GM21381 (cell line): Measurements from ENCODE around the gene MAPK8IP1.
A peak's percentile ranks its signal among the peaks of the same experiment; 100 is the strongest.

Source experiments
- ATAC-seq: cut with Tn5 transposase; IDR thresholded peaks from one replicate; pipeline ENCODE4 v1.9.1; 2021; ENCODE audit warnings: mild to moderate bottlenecking, moderate library complexity; ENCODE audit not compliant: unreplicated experiment

The MAPK8IP1 gene

DNA sequence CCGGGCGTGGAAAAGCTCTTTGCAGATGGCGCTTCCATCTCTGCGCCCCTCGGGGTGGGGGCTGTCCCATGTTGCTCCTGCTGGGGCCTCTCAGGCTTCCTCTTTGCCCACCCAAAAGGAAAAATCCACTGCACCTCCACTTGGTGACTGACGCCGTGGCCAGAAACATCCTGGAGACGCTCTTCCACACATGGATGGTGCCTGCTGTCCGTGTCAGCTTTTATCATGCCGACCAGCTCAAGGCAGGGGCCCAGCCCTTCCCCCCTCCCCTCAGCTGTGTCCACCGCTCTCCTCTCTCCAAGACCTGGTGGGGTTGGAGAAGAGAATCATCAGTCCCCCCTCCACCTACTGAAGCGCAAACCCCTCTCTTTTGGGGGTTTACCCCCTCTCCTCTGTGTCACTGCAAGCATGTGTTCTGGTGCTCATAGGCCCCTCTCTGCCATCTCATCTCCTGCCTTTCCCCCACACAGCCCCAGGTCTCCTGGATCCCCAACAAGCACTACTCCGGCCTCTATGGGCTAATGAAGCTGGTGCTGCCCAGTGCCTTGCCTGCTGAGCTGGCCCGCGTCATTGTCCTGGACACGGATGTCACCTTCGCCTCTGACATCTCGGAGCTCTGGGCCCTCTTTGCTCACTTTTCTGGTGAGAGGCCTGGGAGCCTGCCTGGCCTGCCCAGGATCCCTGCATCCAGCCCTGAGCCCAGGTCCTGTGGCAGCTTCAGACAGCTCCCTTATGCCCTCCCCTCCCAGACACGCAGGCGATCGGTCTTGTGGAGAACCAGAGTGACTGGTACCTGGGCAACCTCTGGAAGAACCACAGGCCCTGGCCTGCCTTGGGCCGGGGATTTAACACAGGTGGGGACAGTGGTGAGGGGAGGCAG is 38.8 kb downstream of the MAPK8IP1 start:
- ATAC-seq = no peak

DNA sequence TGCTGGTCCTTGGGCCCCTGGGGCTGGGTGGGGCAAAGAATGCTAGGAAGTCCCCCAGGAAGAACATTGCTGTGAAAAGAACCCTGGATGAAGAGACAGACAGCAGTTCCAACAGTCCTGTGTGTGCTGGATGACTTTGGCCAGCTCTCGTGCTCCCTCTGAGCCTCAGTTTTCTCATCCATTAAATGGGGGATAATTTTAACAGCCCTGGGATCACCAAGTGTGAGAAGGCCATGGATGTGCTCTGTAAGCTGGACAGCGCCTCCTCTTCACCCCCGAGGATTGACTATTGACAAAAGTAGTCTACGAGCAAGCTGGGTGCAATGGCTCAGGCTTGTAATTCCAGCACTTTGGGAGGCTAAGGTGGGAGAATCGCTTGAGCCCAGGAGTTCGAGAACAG is 39.5 kb downstream of the MAPK8IP1 start:
- no peak for ATAC-seq

DNA sequence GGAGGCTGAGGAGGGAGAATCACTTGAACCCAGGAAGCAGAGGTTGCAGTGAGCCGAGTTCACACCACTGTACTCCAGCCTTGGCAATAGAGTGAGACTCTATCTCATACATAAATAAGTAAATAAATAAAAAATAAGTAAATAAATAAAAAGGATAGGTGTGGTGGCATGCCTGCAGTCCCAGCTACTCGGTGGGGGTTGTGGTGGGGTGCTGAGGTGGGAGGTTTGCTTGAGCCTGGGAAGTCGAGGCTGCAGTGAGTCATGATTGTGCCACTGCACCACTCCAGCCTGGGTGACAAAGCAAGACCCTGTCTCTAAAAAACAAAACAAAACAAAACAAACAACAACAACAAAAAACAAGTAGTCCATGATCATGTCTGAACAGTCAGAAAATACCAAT is 40.1 kb downstream of the MAPK8IP1 start:
- no peak for ATAC-seq

DNA sequence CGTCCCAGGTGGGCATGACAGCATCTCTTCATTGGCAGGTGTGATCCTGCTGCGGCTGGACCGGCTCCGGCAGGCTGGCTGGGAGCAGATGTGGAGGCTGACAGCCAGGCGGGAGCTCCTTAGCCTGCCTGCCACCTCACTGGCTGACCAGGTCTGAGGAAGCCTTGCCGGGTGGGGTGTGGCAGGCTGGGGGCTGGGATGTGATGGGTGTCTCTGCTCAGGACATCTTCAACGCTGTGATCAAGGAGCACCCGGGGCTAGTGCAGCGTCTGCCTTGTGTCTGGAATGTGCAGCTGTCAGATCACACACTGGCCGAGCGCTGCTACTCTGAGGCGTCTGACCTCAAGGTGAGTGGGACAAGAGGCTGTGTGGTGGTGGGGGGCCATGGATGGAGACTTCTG is 40.5 kb downstream of the MAPK8IP1 start:
- no peak for ATAC-seq

DNA sequence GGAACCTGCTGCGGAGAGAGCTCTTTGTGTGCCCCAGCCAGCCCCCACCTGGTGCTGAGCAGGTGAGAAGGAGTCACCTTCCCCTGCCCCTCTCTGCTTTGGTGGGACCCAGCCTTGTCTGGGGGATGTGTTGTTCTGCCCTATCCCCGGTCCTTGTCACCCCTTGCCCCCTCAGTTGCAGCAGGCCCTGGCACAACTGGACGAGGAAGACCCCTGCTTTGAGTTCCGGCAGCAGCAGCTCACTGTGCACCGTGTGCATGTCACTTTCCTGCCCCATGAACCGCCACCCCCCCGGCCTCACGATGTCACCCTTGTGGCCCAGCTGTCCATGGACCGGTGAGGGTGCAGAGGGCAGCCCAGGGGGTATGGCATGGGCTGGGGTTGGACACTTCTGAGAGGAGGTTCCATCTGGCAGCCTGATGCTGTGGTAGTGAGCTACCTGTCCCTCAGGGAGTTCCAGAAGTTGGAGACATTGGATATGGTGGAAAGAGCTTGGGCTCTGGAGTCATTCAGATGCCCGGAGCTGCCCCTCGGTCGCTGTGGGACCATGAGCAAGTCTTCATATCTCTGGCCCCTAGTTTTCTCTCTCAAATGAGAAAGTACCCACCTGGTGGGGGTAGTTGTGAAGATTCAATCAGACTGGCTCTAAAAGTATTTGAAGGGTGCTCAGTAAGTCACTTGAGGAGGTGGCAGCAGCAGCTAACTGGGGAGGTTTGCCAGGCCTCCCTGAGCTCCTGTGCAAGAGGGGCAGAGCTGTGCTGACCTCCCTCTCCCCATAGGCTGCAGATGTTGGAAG is 41.3 kb downstream of the MAPK8IP1 start:
- ATAC-seq = no peak

DNA sequence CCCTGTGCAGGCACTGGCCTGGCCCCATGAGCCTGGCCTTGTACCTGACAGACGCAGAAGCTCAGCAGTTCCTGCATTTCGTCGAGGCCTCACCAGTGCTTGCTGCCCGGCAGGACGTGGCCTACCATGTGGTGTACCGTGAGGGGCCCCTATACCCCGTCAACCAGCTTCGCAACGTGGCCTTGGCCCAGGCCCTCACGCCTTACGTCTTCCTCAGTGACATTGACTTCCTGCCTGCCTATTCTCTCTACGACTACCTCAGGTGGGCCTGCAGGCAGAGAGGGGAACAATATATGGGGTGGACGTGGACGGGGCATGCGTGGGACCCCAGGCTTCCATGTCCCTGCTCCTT is 41.9 kb downstream of the MAPK8IP1 start:
- ATAC-seq = no peak

DNA sequence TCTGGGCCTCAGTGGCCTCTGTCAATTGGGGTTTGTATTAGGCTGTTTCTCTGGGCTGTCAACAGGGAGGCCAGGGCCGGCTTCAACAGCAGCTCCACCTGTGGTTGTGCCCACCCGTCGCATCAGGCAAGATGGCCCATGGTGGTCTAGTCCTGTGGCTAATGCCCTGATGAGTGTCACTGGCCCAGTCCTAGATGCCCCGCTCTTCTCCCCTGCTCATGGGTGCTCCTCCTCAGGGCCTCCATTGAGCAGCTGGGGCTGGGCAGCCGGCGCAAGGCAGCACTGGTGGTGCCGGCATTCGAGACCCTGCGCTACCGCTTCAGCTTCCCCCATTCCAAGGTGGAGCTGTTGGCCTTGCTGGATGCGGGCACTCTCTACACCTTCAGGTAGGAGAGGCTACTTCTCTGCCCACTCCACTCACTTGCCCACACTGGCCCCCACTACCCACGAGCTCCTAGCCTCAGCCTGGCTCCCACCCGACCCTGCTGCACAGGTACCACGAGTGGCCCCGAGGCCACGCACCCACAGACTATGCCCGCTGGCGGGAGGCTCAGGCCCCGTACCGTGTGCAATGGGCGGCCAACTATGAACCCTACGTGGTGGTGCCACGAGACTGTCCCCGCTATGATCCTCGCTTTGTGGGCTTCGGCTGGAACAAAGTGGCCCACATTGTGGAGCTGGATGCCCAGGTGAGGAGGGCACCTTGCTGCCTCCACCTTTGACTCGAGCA is 42.4 kb downstream of the MAPK8IP1 start:
- ATAC-seq = no peak

DNA sequence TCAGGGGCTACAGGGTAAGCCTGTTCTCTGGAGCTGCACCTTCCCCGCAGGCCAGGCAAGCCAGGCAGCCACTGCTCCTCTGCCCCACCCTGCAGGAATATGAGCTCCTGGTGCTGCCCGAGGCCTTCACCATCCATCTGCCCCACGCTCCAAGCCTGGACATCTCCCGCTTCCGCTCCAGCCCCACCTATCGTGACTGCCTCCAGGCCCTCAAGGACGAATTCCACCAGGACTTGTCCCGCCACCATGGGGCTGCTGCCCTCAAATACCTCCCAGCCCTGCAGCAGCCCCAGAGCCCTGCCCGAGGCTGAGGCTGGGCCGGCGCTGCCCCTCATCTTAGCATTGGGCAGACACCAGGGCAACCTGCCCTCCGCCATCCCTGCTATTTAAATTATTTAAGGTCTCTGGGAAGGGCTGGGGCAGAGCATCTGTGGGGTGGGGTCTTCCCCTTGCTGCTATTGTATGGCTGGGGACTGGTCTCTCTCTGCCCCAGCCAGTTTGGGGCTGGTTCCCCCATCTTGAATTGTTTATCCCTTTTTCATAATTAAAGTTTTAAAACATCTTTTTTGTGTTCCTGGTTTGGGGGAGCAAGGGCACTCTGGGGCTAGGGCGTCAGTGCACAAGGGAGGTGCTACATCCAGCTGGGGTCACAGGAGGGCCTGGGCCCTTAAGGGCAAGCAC is 43.2 kb downstream of the MAPK8IP1 start:
- no peak for ATAC-seq

DNA sequence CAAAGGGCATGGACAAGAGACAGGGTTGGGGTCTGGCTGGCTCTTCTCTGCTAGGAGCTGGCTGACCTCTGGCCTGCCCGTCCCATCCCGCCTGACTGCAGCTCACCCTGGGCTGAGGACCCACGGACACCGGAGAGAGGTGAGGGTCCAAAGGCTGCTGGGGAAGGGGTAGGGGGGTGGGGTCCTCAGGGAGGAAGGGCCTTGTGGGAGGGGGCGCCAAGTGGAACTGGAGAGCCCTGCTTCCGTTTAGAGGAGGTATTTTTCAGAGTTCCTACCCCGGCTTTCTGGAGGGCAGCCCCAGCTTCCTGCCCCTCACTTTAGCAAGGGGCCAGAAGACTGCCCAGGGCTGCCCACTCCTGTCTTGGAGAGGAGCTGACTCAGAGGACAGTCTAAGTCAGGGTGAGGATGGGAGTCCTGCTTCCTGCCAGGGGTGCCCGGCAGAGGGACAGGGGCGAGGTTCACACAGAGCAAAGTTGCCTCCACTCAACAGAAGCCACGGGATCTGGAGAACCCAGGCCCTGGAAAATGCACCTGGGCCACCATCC is 44.1 kb downstream of the MAPK8IP1 start:
- peak; percentile 18 for ATAC-seq

DNA sequence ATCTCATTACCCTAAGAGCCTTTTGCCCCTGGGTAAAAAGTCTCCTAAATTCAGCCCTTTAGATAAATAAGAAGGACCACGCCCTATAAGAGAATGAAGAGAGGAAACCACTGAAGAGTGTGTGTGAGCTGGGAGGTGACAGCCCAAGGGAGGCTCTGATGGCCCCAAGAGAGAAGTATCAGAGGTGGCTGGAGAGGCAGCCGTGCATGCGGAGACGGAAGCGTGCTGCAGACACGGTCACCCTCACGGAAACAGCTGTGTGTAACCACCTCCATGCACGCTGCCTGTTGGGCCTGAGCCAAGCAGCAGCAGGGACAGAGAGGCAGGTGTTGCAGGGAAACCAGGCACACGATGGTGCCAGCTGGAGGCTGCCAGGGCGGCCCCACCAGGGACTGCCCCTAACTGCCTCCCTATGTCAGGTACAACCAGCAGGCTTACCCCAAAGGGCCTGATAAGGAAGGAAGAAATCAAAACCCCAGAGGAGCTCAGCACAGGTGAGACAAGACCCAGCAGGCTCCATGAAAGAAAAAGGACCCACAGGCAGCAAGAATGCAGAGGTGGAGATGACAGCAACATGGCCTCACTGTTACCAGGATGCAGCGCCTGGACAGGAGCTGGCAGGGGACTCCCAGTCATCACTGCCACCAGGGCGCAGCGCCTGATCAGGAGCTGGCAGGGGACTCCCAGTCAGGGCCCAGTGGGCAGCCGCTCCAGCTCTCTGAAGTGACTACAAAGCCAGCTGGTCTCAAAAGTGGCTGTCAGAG is 44.8 kb downstream of the MAPK8IP1 start:
- peak; percentile 94 for ATAC-seq

DNA sequence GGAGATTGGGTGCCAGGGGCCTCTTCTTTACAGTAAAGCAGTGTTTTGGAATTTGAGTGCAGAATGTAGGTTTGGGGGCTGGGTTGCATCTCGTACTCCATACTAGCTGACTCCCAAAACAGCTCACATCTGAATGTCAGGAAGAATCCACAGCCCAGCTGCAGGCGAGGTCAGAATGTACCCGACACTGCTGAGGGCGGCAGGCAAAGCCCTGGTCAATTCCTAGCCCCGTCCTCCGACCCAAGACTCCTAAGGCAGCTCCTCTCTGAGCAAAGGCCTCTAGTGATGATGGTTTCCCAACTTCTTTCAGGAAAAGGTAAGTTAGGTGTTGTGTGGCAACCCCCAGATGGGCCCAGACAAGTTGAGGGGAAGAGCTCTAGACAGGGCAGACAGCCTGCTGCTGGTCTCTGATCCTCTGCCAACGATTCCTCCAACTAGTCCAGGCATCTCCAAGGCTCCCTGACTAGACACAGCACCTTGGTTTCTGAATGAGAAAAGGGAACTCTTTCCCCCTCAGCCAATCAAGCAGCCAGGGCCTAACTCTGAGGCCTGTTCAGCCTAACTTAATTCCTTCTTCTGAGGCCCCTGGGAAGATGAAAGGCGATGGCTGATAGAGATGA is 45.6 kb downstream of the MAPK8IP1 start:
- ATAC-seq = no peak

DNA sequence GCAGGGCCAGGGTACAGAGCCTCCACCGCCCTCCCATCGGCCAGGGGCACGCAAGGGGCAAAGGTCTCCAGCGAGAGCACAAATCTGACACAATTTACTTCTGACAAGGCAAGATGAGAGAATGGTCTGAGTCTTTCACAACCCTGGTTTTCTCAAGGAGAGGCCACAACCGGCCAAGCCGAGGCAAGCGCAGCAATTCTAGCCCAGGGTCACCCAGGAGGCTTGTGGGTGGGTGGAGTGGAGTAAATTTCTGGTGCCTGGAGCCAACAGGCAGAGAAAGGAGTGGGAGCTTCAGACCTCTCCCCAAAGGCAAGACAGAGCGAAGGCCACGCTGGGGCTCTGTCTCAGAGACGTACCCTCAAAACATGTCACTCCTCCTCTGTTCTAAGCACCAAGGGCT is 46.3 kb downstream of the MAPK8IP1 start:
- ATAC-seq = no peak

DNA sequence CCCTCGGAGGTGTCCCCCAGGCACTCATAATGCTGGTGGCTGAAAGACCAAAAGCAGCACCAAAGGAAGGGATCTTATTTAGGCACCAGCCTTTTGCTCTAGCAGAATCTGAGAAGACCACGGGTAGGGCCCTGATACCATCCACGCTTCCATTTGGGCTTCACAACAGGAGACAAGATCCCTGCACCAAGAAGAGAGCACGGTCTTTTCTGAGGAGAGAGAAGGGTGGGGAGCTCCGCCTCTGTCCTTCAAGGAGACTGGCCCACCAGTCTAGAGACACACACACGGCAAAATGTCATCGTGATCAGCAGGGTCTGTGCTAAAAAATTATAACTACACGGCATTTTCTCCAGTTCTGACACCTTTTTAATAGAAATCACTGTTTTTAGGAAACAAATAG is 46.8 kb downstream of the MAPK8IP1 start:
- no peak for ATAC-seq

DNA sequence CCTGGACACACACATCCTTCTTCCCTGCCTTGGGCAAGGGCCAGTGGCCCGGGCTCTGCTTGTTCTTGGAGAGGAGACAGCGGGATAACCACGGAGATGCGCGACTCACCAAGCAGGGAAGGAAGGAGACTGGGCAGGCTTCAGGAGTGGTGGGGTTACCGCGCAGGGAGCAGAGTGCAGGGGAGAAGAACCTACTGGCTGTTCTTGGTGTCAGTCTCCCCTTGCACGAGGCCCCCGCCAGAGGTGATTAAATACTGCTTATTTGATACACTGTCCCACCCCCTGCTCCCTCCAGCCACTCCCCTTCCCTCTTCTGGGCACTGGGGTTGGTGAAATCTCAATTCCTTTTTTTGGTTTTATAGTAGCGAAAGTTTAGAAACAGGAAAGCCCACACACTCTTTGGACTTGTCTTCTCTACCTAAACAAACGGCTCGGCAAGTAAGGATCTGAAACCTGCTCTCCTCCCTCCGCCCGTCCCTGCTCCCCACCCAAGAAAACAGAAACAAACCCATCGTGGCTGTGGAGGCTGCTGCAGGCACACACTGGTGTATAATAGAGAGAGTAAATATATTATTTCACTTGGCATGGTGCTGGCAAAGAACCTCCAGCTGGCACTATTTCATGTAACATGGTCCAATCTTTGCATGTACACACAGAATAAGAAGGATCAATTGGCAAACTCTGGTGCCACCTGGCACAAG is 47.8 kb downstream of the MAPK8IP1 start:
- no peak for ATAC-seq

DNA sequence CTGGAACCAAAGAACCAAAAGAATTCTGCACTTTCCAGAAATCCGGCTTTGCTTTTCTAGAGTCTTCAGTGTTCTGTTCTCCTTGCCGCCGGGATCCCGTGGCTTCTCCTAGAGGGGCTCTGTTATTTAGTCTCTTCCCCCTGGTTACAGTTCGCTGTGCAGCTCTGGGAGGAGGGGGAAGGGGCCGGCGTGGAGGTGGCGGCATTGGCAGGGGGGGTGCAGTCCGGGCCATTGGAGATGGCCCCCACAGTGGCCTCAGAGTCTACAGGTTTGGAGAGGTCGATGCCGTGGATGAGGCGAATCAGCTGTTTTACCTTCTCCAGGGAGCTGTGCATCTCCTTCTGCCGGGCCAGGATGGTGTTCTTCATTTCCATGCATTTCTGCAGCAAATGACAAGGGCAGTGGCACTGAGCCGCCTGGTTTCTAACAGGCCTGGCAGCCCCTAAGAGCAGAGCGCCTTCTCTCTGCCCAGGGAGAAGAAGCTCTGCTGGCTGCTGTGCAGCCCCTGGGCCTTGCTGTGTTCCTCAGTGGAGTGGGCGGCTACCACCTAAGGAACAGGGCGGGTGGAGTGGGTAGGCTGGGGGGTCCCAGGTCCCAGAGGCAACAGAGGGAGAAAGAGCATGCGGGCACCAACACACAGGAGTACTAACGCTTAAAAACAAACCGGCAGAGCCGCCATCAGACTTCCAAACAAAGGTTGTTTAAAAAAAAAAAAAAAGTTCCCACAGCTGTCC is 48.6 kb downstream of the MAPK8IP1 start:
- ATAC-seq = no peak

DNA sequence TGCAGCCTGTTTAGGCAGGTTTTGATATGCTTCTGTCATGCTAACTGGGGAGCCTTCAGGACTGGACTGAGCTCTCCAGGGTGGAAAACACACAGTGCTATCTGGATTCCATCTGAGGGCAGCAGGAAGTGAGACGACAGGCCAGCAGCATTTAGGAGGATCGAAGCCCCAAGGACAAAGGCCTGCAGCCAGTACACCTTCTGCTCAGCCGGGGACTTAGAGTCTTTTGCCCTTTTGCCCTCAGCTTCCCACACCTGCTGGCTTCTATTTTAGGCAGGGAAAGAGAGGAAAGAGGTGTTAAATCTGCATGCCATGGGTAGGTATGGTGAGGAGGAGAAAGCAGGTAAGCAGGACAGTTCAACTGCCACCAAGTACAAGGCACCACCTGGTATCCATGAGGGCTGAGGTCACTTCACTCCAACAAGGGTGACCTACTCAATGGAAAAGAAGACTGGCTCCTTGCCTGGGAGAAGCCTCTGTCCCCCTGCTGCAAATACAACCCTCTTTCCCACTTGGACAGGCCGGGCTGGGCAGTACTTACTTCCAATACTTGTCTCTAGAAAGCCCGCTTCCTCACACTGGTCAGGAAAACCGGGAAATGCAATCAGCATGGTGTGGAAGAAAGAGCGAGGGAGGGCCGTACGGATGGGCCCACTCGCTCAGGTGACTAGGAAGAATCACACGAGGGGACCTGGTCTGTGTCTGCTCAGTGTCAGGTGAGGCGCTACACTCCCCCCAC is 49.3 kb downstream of the MAPK8IP1 start:
- ATAC-seq = no peak

DNA sequence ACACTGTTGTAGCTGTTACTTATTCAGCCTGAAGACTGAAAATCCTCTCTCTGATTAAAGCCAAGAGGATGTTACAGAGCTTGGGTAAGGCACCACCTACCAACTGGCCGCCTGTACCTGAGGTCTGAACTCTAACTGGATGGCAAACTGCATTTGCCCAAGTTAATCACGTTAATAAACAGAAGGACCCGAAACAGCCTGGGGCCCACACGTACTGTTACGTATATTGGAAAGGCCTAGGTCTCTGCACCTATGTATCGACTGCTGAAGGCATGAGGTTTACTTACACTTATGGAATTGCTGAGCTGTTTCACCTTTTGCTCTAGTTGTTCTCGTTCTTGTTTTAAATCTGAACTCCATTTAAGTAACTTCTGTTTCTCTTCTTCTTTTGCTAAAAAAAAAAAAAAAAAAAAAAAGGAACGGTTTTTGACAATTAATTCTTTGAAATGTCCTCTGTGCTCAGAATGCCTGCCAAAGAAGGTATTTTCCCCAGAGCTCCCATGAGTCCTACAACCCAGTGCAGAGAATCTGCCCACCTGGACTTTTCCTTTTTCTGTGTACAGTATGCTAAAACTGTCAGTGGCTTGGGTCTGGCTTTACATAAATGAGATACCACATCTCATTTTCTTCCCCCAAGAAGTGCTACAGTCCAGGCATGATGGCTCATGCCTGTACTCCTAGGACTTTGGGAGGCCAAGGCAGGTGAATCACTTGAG is 50.1 kb downstream of the MAPK8IP1 start:
- no peak for ATAC-seq
